GM18499 (cell line): ENCODE data around the gene MICAL2.

Source experiments
- ATAC-seq: cut with Tn5 transposase; IDR thresholded peaks from one replicate; pipeline ENCODE4 v1.9.1; 2021; ENCODE audit warnings: moderate number of reproducible peaks; ENCODE audit not compliant: insufficient read depth, unreplicated experiment

MICAL2 gene

DNA sequence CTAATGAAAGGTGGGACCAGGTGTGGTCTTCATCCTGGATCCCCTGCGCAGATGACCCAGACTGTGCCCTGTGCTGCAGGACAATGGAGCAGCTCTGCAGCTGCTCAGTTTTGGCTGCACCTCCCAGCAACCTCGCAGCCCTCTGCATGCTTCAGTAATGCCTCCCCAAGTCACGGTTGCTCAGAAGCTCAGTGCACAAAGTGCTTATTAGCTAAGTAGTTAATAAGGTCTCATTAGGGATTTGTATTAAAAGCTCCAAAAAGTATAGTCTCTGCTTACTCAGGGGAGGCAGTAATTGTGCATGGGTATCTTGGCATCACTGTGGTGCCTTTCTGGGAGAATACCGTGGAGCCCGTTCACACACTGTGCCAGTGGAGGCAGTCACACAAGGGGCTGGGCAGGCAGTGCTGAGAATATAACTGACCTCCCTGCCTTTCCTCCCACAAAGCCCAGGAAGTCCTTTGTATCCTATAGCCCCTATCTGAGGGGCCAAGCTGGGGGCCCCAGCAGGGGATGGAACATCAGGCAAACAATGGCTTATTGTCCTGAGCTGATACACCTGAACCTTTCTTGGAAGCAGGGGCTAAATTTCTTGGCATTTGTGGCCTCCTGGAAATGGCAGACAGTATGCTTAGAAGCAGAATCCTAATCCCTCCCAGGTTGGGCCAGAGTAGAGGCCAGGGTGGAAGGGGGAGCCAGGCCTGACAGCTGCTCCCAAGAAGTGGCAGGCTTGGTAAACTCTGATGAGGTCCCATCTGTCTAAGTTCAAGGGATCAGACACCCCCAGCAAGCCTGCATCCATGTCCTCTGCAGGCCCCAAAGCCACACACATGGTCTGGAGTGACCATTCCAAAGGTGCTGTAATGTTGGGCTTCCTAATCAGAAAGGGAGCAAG, 141.5 kb downstream of the MICAL2 start:
- ATAC-seq = no peak

DNA sequence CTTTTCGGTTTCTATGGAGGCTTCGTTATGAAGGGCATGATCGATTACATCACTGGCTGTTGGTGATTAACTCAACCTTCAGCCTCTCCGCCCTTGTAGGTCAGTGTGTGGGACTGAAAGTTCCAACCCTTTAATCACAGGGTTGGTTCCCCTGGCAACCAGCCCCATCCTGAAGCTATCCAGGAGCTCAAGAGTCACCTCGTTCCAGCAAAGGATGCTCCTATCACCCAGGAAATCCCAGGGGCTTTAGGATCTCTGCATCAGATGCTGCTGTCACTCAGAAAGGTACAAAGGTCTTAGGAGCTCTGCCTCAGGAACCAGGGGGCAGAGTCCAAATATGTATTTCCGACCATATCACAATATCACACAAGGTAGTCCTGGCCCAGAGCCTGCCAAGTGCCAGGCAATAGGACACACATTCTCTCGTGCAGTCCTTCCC, 143.5 kb downstream of the MICAL2 start:
- ATAC-seq = no peak

DNA sequence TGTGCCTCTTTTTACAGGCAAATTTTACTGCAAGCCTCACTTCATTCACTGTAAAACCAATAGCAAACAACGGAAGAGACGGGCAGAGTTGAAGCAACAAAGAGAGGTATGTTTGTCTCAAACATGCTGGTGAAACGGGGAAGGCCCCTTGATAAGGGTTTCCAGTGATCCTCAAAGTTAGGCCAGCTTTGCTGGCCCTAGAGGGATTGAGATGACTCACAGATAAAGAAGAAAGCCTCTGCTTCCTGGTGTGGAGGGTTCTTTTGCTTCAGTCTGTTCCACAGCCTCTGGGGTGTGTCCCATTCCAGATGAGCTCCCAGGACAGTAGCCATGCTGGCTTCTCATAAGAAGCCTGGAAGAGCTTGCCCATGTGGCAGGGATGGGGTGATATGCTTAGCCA, 148.1 kb downstream of the MICAL2 start:
- ATAC-seq = no peak

DNA sequence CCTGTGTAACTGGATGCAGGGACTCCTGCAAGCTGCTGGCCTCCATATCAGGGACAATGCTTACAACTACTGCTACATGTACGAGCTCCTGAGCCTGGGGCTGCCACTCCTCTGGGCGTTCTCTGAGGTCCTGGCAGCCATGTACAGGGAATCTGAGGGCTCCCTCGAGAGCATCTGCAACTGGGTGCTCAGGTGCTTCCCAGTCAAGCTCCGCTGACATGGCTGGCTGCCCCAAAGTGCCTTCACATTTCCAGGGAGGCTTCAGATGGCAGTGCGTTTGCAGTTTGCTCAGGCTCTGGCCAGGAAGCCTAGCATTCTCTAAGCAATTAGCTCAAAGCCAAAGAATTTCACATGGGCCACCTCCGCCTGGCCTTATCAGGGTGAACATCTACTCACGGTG, 149.6 kb downstream of the MICAL2 start:
- ATAC-seq = no peak

DNA sequence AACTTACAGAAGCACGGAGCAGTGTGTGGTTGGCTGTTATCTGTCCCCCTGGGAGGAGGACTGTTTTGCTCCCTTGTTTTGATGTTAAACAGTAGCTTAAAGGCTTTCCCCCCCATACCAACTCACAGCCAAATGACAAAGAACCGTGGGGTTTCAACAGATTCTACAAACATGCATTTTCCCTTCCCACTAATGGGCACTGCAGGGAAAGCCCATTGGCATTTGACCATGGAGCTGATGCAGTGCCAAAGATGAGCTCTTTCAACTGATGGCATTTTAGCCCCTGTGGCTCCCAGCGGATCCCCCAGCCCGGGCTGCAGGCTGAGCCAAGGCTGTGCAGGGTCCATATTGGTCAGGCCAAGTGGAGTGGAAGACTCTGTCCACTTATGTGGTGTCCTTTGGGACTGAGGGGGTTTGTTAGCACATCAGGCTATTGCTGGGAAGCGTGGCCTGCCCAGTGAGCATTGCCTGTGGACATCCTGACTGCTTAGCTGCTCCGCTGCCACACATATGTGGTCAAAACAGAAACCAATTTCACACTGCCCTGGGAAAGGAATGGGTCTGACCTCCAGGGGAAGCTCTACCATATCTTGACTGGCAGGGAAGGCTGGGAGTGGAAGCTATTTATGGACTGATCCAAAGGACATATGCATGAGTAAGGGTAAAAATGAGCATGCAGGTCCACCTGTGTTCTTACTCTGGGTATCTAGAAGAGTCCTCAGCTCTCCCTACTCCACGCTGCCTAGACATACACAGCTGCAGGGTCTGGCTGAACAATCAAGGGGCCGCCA, 150.5 kb downstream of the MICAL2 start:
- no peak for ATAC-seq

DNA sequence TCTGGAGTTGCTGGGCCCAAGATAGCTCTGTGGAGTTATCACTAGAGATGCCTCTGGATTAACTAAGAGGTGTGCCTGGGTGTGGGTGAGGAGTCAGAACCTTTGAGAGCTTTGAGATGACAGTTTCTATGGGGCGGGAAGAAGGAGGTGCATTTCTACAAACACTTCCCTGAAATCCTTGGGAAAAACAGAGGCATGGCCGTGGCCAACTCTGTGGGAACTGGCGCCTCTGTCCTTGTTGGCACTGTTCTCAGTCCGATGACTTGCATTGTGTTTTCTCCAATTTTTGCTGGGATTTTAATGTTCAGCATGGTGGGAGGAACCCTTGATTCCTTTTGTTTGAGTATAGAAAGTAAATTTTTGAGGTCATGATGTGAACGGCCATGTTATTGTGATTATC, 151.2 kb downstream of the MICAL2 start:
- ATAC-seq = no peak

DNA sequence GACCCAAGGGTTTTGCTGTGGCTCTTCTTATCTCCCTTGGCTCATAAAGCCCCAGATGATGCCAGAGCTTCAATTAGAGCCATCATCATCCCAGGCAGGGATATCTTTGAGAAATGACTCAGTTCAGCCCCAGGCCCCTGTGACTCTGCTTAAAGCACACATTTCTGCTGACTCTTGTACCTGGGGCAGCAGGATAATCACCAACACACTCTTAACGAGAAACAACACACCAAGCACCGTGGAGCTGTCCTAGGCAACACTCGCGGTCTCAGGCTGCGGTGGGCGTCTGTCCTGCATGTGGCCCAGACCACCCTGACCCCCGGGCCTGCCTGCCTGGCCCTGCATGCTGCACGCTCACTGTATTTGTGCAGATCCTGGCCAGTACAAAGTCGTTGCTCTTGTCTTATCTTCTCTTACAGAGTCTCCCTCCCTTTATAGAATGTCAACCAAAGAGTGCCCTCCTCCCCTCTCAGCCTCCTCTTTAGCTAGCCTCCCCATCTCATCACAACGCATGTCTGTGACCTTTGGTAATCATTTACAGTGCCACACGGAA, 152.8 kb downstream of the MICAL2 start:
- ATAC-seq = no peak

DNA sequence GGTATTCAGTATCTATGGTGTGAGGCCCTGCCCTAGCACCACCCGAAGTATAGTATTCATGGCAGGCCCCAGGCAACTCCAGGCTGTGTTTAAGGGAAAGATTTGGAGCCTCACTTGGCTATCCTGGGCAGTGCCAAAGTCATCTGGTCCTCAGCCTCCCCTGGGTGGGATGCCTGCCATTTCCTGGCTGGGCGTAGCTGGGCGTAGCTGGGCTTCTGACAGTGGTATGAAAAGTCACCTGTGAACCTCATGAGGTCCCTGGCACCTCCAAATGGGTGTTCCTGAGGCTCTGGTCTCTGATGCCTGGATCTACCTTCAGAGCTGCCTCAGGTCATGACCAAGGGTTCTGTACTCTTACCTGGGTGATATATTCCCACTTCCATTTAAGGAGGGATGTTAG, 154.0 kb downstream of the MICAL2 start:
- no peak for ATAC-seq

DNA sequence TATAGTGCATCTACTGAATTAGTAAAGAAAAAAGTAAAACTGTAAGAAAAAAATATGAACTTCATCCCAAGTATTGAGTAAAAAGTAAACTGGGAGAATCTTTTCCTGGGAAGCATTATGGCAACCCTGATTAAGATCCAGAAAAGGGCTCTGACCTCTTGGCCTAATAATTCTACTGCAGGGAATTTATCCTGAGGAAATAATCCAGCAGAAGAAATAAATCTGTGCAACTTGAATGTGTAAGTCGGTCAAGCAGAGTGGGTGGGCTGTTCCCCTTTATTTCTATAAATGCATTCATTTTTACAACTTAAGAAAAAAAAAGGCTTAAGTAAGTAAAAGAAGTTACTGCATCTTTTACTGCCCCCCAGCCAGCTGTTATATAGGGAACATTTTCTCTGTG, 155.7 kb downstream of the MICAL2 start:
- ATAC-seq = no peak

DNA sequence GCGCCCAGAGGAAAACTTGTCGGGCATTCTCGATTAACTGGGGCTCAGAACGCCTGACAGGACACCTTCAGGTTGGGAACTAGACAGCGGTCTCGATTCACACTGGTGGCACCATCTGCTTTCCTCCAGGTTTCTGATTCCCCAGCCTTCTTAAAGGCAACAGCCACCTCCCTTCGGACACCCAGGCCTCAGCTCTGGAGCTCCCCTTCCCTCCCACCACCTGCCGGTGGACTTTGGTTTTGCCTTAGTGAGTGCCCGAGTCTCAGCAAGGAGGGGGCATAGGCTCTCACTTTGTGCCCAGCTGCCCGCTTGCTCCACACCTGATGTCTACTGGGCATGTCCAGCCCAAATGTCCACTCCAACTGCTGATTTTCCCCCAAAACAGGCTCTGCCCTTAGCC, 156.6 kb downstream of the MICAL2 start:
- no peak for ATAC-seq

DNA sequence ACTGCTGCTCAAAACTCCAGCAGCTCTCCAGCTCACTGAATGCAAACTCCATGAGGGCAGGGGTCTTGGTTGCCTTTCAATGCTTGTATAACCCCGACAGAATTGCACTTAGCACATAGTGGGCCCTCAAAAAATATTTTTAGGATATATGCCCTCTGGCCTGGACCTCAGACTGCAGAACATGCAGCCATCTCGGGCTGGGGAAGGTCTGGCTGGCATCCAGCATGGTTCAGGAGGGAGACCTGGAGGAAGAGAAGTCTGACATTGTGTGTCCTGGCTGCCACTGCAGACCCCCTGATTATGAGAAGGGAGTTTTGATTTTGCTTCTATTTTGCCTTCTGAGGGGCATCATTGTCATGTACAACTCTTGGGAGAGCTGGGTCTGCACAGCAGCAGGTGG, 157.5 kb downstream of the MICAL2 start:
- no peak for ATAC-seq

DNA sequence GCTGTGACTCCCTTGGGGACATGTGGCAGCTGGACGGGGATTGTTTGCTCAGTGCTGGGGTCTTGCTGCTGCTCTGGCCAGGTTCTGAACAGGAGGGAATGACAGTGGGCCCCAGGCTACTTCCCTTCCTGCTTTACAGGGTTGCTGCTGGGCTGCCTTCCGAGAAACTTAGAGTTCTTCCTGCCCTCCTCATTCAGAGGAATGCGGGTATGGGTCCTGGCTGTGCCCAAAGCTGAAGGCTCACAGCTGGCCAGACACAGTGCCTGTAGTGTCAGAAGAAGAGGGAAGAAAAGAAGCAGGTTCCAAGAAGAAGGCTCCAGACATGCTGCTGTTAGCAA, 158.7 kb downstream of the MICAL2 start:
- no peak for ATAC-seq

DNA sequence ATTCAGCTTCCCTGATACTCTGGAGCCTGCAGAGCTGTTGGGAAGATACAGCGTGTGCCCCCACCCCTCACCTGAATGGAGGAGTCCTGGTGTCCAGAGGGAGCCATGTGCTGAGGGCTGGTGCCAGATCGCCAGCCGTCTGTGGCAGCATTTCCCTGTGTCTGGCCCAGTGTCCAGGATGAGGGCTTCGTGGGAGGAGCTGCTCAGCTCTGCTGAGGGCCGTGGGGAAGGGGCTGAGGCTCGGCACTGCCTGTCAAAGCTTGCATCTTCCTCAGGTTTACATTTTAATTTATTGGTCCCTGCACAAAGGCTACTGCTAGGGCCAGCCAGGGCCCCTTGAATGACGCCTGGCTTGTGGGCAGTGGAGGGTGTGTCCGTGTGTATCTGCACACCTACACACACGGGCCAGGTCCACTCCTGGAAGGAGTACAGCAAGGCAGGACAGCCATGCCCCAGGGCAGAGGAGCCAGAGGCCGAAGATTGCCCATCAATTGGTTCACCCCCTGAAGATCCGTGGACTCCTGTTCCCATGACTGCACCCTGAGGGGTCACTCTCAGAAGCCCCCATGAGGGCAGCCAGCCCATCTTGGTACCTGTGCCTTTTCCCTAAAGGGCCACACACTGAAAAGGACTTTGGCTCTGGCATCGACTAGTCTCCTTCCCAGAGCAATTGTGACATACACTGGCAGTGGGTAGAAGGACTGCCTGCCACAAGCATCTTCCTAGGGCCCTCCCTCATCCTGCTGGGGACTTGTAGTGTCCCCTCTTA, 159.2 kb downstream of the MICAL2 start:
- ATAC-seq = no peak

DNA sequence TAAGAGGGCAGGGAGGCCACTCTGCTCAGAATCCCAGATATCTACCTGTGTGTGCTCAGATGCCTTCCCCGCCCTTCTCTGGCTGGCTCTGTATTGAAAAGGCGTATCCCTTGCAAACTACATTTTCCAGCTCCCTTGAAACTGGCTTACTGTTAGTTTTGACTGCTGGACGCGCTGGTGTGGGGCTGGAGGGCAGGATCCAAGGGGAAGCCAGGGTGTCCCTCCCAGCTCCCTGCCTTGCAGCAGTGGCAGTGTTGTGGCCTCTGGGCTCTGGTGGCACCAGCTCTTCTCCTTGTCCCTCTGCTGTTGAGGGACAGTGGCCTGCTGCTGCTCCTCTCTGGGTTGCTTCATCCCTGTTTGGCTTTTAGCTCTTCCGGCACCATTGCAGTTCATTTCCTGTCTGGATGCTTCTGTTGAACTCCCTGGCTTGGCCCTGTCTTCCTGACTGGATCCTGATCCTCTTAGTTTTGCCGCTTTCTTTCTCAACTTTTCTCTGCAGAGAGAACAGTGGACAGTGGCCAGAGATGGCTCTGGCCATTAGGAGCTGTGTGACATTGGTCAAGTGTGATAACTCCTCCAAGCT, 159.9 kb downstream of the MICAL2 start:
- no peak for ATAC-seq

DNA sequence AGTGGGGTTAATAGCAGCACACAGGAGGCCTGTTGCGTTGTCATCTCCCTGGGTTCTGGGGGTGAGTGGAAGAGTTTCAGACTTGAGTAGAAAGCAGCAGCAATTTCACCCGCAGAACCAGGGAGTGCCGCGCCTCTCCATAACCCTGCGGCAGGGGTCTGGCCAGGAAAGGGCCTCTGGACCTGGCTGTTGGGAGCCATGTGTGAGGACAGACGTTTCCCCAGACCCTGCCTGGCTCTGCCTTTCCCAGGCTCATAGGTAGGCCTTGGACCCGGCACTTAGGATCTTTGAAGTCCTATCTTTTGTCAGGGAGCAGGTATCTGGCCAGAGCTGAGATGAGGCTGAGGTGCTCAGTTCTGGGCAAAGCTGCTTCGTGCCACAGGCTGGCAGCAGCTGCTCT, 160.4 kb downstream of the MICAL2 start:
- no peak for ATAC-seq

DNA sequence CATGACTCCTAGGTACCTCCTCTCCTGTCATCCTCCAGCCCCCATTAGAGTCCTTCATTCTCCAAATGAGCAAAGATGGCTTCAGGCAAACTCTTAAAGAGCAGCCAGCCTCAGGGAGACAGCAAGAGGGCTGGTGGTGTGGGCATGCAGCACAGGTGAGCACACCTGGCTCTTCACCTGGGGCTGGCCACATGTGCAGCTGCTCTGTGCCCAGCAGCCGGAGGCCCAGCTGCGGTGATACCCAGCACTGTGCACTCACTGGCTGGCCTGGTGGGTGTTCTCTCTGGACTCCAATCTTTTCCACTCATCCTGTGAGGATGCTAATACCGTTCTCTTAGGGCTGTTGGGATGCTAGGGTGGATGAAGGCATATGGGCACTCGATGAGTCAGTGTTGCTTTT, 160.9 kb downstream of the MICAL2 start:
- no peak for ATAC-seq

DNA sequence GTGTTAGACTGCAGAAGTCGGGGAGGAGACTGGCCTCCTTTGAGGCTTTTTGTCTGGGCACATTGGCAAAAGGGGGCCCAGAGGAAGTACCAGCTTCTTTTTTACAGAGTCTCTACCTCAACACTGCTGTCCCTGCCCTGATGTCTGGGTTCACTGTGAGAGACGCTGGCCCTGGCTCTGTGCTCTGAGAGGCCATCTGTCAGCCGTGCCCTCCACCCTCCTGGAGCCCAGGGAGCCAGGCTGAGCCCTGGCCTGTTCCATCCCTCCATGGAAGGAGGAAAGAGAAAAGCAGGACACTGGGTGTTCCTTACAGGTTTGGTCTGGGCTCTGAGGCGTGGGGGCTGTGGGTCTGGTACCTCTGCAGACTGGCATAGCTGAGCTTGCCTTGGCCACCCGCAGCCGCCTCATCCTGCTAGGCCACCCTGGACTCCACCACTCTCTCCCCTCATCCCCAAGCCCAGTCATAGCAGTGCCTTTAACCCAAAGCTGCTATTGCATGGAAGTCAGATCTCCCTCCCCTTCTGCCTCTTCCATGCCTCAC, 161.5 kb downstream of the MICAL2 start:
- ATAC-seq = no peak

DNA sequence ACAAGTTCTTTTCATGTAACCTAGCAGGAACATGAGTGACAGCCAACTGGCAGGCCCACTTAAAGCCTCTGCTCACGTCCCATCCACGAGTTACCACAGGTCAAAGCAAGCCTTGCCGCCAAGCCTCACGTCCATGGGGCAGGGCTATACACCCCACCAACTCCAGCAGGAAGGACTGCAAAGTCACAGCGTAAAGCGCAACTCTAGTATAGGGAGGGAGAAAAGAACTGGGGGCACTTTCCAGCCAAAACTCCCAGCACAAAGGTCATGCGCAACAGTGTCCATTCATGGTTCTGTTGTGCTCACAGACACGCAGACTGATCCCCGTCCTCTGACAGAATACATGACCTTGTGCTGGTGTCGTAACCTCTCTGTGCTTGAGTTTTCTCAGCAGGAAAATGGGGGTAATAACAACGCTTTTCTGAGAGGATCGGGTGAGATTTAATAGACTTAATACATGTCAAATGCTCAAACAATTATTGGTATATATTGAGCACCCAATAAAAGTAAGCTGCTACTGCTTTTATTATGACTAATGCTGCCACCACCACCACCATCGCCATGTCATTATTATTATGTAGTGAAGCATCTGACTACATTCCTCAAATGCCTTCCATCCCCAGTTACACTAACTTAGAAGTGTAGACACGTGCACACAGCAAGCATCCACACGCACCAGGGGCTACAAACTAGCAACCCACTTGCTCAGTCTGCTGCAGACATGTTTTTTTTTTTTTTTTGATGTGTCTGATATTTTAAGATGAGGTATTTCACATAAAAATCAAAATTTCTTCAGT, 162.6 kb downstream of the MICAL2 start:
- ATAC-seq = no peak

DNA sequence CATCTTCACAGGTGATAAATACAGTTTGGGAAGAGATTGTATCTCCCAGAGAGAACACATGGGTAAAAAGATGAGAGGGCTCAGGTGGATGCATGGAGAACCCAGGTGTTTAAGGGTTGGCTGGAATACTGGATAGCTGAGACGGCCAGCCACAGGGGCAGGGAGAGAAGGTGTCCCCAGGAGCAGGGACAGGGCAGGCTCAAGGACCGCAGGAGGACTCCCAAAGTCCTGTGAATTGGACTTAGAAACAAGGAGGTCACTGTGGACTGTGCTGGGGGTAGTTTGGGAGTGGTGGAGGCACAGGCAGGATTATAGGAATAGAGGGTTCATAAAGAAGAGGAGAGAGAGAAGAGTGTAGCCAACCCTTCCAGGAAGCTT, 163.2 kb downstream of the MICAL2 start:
- ATAC-seq = no peak
